Hypothalamus (tissue), 51 donors: ENCODE results near the gene NTN4.
A peak's percentile ranks its signal among the peaks of the same experiment; 100 is the strongest.
"Not testable (repeated sequence)": the region's sequence is repeated elsewhere in the genome, so short reads cannot be mapped to it uniquely, and the experiment has no call there.

Source experiments
- DNase-seq, 51 donors: peaks; one replicate each; lab custom pipeline; 2025; lab: John Stamatoyannopoulos, UW

NTN4 gene

GRCh38 chr12:95633049-95633731, 157.4 kb downstream of the NTN4 start:
- peak in 2 of 51 donors; percentile 3 for DNase-seq

GRCh38 chr12:95630496-95630895, 160.1 kb downstream of the NTN4 start:
- no peak for DNase-seq

GRCh38 chr12:95629392-95629791, 161.2 kb downstream of the NTN4 start:
- DNase-seq, result peak in 2 of 51 donors; percentile 1 to 10

- DNase-seq, result no peak
Measured at GRCh38 chr12:95626854-95627253, 163.7 kb downstream of the NTN4 start.

- DNase-seq, result no peak
Measured at GRCh38 chr12:95625012-95625411, 165.6 kb downstream of the NTN4 start.

GRCh38 chr12:95624589-95624988, 166.0 kb downstream of the NTN4 start:
- no peak for DNase-seq

GRCh38 chr12:95623554-95624170, 166.9 kb downstream of the NTN4 start:
- DNase-seq, result peak in 22 of 51 donors; percentile 2 to 60 (median 10)

- DNase-seq, result no peak
Measured at GRCh38 chr12:95622879-95623278, 167.7 kb downstream of the NTN4 start.

- DNase-seq, result no peak
Measured at GRCh38 chr12:95621725-95622124, 168.8 kb downstream of the NTN4 start.

- no peak for DNase-seq
Measured at GRCh38 chr12:95620171-95620570, 170.4 kb downstream of the NTN4 start.

- DNase-seq, result not testable (repeated sequence)
Measured at GRCh38 chr12:95616470-95616869, 174.1 kb downstream of the NTN4 start.

- DNase-seq, result no peak
Measured at GRCh38 chr12:95615749-95616148, 174.8 kb downstream of the NTN4 start.

- DNase-seq, result no peak
Measured at GRCh38 chr12:95614390-95614982, 176.1 kb downstream of the NTN4 start.

GRCh38 chr12:95613021-95613420, 177.5 kb downstream of the NTN4 start:
- no peak for DNase-seq

- no peak for DNase-seq
Measured at GRCh38 chr12:95611676-95612309, 178.8 kb downstream of the NTN4 start.

- peak in 5 of 51 donors; percentile 1 to 40 (median 7) for DNase-seq
Measured at GRCh38 chr12:95608252-95609033, 182.1 kb downstream of the NTN4 start.
